H1 (cell line): ENCODE measurements around the gene TRIP13. TPM values are rescaled to one million over a fixed set of nuclear protein-coding genes. Genes with fewer than 3 reads are reported as not detected.

Experiments
- CTCF ChIA-PET: fragments of 300-600 bp; sonication (Branson Sonifier 250); formaldehyde crosslinking; loops from one replicate; lab custom pipeline; 2021; ENCODE audit not compliant: partially characterized antibody; lab: Charles Lee
- POLR2A ChIA-PET: fragments of 300-600 bp; sonication (Branson Sonifier 250); formaldehyde crosslinking; loops from one replicate; lab custom pipeline; 2021; ENCODE audit warnings: inconsistent platforms; ENCODE audit not compliant: partially characterized antibody; lab: Charles Lee
- DNase-seq, 2 experiments: peaks; one replicate each; pipeline versions ENCODE4 v3.0.0 to v3.0.0-alpha.2; 2010 to 2022; ENCODE audit warnings: low spot score in 2 of 2, low read depth in 1 of 2, mixed read lengths in 1 of 2
- FAIRE-seq: peaks from 2 replicates; lab custom pipeline; 2011; peaks lifted over from hg19 to GRCh38; lab: Jason Lieb, UNC
- H2AFZ ChIP-seq: 2 replicates; pipeline ENCODE4 v1.8.1; 2012; ENCODE audit warnings: low read length, inconsistent platforms
- H2AK5ac ChIP-seq: 2 replicates; pipeline ENCODE4 v1.6.1; 2013; ENCODE audit warnings: low read depth, low read length
- H2BK120ac ChIP-seq: replicated peaks from 2 replicates; pipeline ENCODE3; 2013; ENCODE audit warnings: low read depth, low read length, inconsistent platforms
- H2BK12ac ChIP-seq: 2 replicates; pipeline ENCODE4 v1.6.1; 2013; ENCODE audit warnings: low read depth, low read length
- H2BK15ac ChIP-seq: 2 replicates; pipeline ENCODE4 v1.6.1; 2013; ENCODE audit warnings: low read length
- H2BK20ac ChIP-seq: 2 replicates; pipeline ENCODE4 v1.6.1; 2013; ENCODE audit warnings: low read length
- H2BK5ac ChIP-seq: 2 replicates; pipeline ENCODE4 v1.6.1; 2013; ENCODE audit warnings: low read depth, low read length
- H3K14ac ChIP-seq: 2 replicates; pipeline ENCODE4 v1.6.1; 2013; ENCODE audit warnings: inconsistent platforms; ENCODE audit not compliant: insufficient read length
- H3K18ac ChIP-seq: 2 replicates; pipeline ENCODE4 v1.6.1; 2013; ENCODE audit warnings: low read length; ENCODE audit errors: extremely low read depth
- H3K23ac ChIP-seq: 2 replicates; pipeline ENCODE4 v1.6.1; 2013; ENCODE audit warnings: inconsistent platforms; ENCODE audit not compliant: insufficient read length
- H3K23me2 ChIP-seq: 2 replicates; pipeline ENCODE4 v1.6.1; 2013; ENCODE audit warnings: low read depth, low read length
- H3K27ac ChIP-seq: 2 replicates; pipeline ENCODE4 v1.6.1; 2011; ENCODE audit warnings: low read depth, low read length, inconsistent platforms
- H3K27me3 ChIP-seq, 4 experiments: replicated peaks in 1 of 4; 1 replicate in 1 of 4; 2 replicates in 3 of 4; pipeline versions ENCODE4 v1.6.1 to v1.8.1; 2011 to 2013; ENCODE audit warnings: low read length in 3 of 4, mild to moderate bottlenecking in 3 of 4, inconsistent platforms in 2 of 4, mixed read lengths in 2 of 4, moderate library complexity in 1 of 4; ENCODE audit not compliant: control insufficient read depth in 3 of 4, insufficient read depth in 3 of 4; ENCODE audit errors: extremely low read depth in 1 of 4
- H3K36me3 ChIP-seq, 4 experiments: 2 replicates each; pipeline versions ENCODE4 v1.6.1 to v1.8.1; 2011 to 2013; ENCODE audit warnings: mild to moderate bottlenecking in 4 of 4, low read length in 3 of 4, moderate library complexity in 2 of 4, control low read depth in 1 of 4, inconsistent platforms in 1 of 4; ENCODE audit not compliant: insufficient read depth in 4 of 4, control insufficient read depth in 2 of 4
- H3K4ac ChIP-seq: replicated peaks from 2 replicates; pipeline ENCODE3; 2013; ENCODE audit warnings: low read length, low read depth, mixed read lengths, inconsistent platforms; ENCODE audit not compliant: insufficient read length
- H3K4me1 ChIP-seq, 4 experiments: replicated peaks in 1 of 4; 1 replicate in 1 of 4; 2 replicates in 3 of 4; pipeline versions ENCODE4 v1.6.1 to v1.8.1; 2011 to 2013; ENCODE audit warnings: low read length in 3 of 4, inconsistent platforms in 2 of 4, mixed read lengths in 1 of 4; ENCODE audit not compliant: insufficient read depth in 4 of 4, control insufficient read depth in 3 of 4
- H3K4me2 ChIP-seq, 2 experiments: 2 replicates each; pipeline versions ENCODE4 v1.6.1 to v1.8.1; 2011 to 2013; ENCODE audit warnings: low read depth in 2 of 2, low read length in 2 of 2, control low read depth in 1 of 2, inconsistent platforms in 1 of 2, mild to moderate bottlenecking in 1 of 2; ENCODE audit not compliant: insufficient read depth in 1 of 2
- H3K4me3 ChIP-seq, 4 experiments: fragments of 200-600, 300-600 bp in 1 of 4; sonication (generic), shearing (Covaris generic), sonication (Bioruptor Twin) in 1 of 4; 2 replicates each; pipeline versions ENCODE4 v1.5.1 to v1.8.1; 2011 to 2016; ENCODE audit warnings: low read length in 4 of 4, low read depth in 3 of 4, control low read depth in 2 of 4, inconsistent platforms in 2 of 4, mild to moderate bottlenecking in 2 of 4, mixed read lengths in 1 of 4, moderate library complexity in 1 of 4; ENCODE audit not compliant: insufficient read depth in 2 of 4; ENCODE audit errors: extremely low read depth in 1 of 4
- H3K56ac ChIP-seq: replicated peaks from 2 replicates; pipeline ENCODE3; 2013; ENCODE audit warnings: low read depth, mild to moderate bottlenecking, mixed read lengths, low read length, inconsistent platforms; ENCODE audit not compliant: insufficient read length
- H3K79me1 ChIP-seq: 2 replicates; pipeline ENCODE4 v1.6.1; 2013; ENCODE audit warnings: low read depth, low read length, control low read depth
- H3K79me2 ChIP-seq, 2 experiments: 2 replicates each; pipeline versions ENCODE4 v1.6.1 to v1.8.1; 2012 to 2013; ENCODE audit warnings: low read length in 2 of 2, mild to moderate bottlenecking in 2 of 2, inconsistent platforms in 1 of 2; ENCODE audit not compliant: insufficient read depth in 2 of 2, control insufficient read depth in 1 of 2
- H3K9ac ChIP-seq, 4 experiments: replicated peaks in 1 of 4; 1 replicate in 1 of 4; 2 replicates in 3 of 4; pipeline versions ENCODE4 v1.6.1 to v1.8.1; 2011 to 2013; ENCODE audit warnings: low read depth in 3 of 4, low read length in 3 of 4, control low read depth in 2 of 4, mild to moderate bottlenecking in 2 of 4, moderate library complexity in 2 of 4, inconsistent platforms in 1 of 4; ENCODE audit errors: extremely low read depth in 1 of 4
- H3K9me3 ChIP-seq, 2 experiments: 2 replicates each; pipeline versions ENCODE4 v1.6.1 to v1.8.1; 2012 to 2013; ENCODE audit warnings: mild to moderate bottlenecking in 2 of 2, moderate library complexity in 2 of 2, control low read depth in 1 of 2, inconsistent platforms in 1 of 2, low read depth in 1 of 2, low read length in 1 of 2, mixed read lengths in 1 of 2; ENCODE audit not compliant: insufficient read depth in 2 of 2
- H4K20me1 ChIP-seq, 2 experiments: replicated peaks in 1 of 2; 2 replicates each; pipeline versions ENCODE3 to v1.8.1; 2011 to 2013; ENCODE audit warnings: inconsistent platforms in 2 of 2, low read length in 2 of 2, mild to moderate bottlenecking in 1 of 2; ENCODE audit not compliant: insufficient read depth in 2 of 2, control insufficient read depth in 1 of 2
- H4K5ac ChIP-seq: 2 replicates; pipeline ENCODE4 v1.6.1; 2013; ENCODE audit warnings: low read length, low read depth, mixed read lengths, inconsistent platforms; ENCODE audit not compliant: insufficient read length
- H4K8ac ChIP-seq: 2 replicates; pipeline ENCODE4 v1.8.0; 2013; ENCODE audit warnings: mild to moderate bottlenecking, moderate library complexity, low read length, inconsistent platforms; ENCODE audit not compliant: insufficient read depth; ENCODE audit errors: extremely low read depth
- H4K91ac ChIP-seq: replicated peaks from 2 replicates; pipeline ENCODE3; 2013; ENCODE audit warnings: low read length, mixed read lengths, inconsistent platforms; ENCODE audit not compliant: insufficient read length
- ASH2L ChIP-seq: fragments of 200-600, 300-600 bp; sonication (generic); IDR thresholded peaks from one replicate; pipeline ENCODE4 v1.7.1; 2017; ENCODE audit warnings: low read length
- BRCA1 ChIP-seq: IDR thresholded peaks from 2 replicates; pipeline ENCODE4 v1.6.1; 2012; ENCODE audit warnings: low read depth, low read length, improper control_type of control experiment
- EZH2 ChIP-seq: fragments of 200-600 bp; sonication (generic); IDR thresholded peaks from 2 replicates; pipeline ENCODE4 v1.7.1; 2012; ENCODE audit warnings: low read depth, mild to moderate bottlenecking, moderate library complexity, low read length, inconsistent platforms; ENCODE audit not compliant: severe bottlenecking
- JUND ChIP-seq: IDR thresholded peaks from 2 replicates; pipeline ENCODE4 v1.6.1; 2011; ENCODE audit warnings: mild to moderate bottlenecking, improper control_type of control experiment, low read length
- KDM1A ChIP-seq: fragments of 200-600, 300-600 bp; sonication (generic); IDR thresholded peaks from 2 replicates; pipeline ENCODE4 v1.7.1; 2016; ENCODE audit warnings: mild to moderate bottlenecking, low read length, borderline replicate concordance
- MAFK ChIP-seq: IDR thresholded peaks from 2 replicates; pipeline ENCODE4 v1.6.1; 2012; ENCODE audit warnings: low read depth, mild to moderate bottlenecking, improper control_type of control experiment, low read length
- POLR2AphosphoS5 ChIP-seq: IDR thresholded peaks from 2 replicates; pipeline ENCODE4 v1.6.1; 2011; ENCODE audit warnings: low read depth, low read length
- RAD21 ChIP-seq, 2 experiments: IDR thresholded peaks in 1 of 2; conservative IDR thresholded peaks in 1 of 2; 2 replicates each; pipeline ENCODE4 v1.6.1; 2011; ENCODE audit warnings: low read depth in 2 of 2, low read length in 2 of 2, improper control_type of control experiment in 1 of 2, inconsistent platforms in 1 of 2, mild to moderate bottlenecking in 1 of 2, moderate library complexity in 1 of 2
- SAP30 ChIP-seq: fragments of 300-600 bp; sonication (generic); IDR thresholded peaks from 2 replicates; pipeline ENCODE4 v1.7.1; 2012; ENCODE audit warnings: low read length, moderate library complexity, mild to moderate bottlenecking, inconsistent platforms; ENCODE audit not compliant: insufficient read depth, insufficient replicate concordance
- SIRT6 ChIP-seq: IDR thresholded peaks from one replicate; pipeline ENCODE4 v1.7.1; 2012; ENCODE audit warnings: low read length, inconsistent platforms
- TAF1 ChIP-seq: IDR thresholded peaks from 2 replicates; pipeline ENCODE4 v1.6.1; 2011; ENCODE audit warnings: mild to moderate bottlenecking, low read depth, low read length
- TAF7 ChIP-seq: optimal IDR thresholded peaks from 2 replicates; pipeline ENCODE3; 2011; ENCODE audit warnings: low read depth, mild to moderate bottlenecking, inconsistent platforms, low read length, moderate library complexity, borderline replicate concordance
- WGBS, 2 experiments: shearing (Covaris generic) in 1 of 2; methylation state at CpG; one replicate each; pipeline versions ENCODE4 v1.1.6 to v1.1.7; 2013 to 2015; ENCODE audit warnings: low lambda C conversion rate in 2 of 2, mixed read lengths in 2 of 2, inconsistent platforms in 1 of 2, low coverage in 1 of 2, missing lambda C conversion rate in 1 of 2; ENCODE audit not compliant: insufficient replicate concordance in 2 of 2, insufficient coverage in 1 of 2, insufficient read length in 1 of 2; ENCODE audit errors: extremely low coverage in 1 of 2, missing lambda C conversion rate in 1 of 2; 5-methylcytosine and 5-hydroxymethylcytosine counted together
- polyA plus RNA-seq, 7 experiments: library from polyadenylated mRNA; depleted of rRNA in 3 of 7; stranded (reverse) in 5 of 7; unstranded in 2 of 7; fragments of >200 nt in 5 of 7; fragments of 200-250 nt in 2 of 7; gene quantifications; 1 replicate in 5 of 7; 2 replicates in 1 of 7; 4 replicates in 1 of 7; pipeline versions ENCODE4 v1.2.1 to v1.2.3, GENCODE V29; 2011 to 2013; ENCODE audit warnings: missing spikeins in 2 of 7, mixed read lengths in 2 of 7
- total RNA-seq: library from RNA; stranded (reverse); fragmentation: NEBNext Ultra II Directional; extraction: Animal tissue kit (Norgen Biotek cat#: 25700); gene quantifications from 2 replicates; pipeline ENCODE4 v1.2.1, GENCODE V29; 2021
- TF ChIP-seq, protein P1 (sequence below): IDR thresholded peaks from 2 replicates; pipeline ENCODE4 v1.6.1; 2012; ENCODE audit warnings: inconsistent platforms

Gene TRIP13
- total and polyA plus RNA-seq, 2 of the 8 experiments (the other 6 are each of a cell fraction or from before 2014, with no cell fraction given), result 20.0 to 39.2 TPM

DNA sequence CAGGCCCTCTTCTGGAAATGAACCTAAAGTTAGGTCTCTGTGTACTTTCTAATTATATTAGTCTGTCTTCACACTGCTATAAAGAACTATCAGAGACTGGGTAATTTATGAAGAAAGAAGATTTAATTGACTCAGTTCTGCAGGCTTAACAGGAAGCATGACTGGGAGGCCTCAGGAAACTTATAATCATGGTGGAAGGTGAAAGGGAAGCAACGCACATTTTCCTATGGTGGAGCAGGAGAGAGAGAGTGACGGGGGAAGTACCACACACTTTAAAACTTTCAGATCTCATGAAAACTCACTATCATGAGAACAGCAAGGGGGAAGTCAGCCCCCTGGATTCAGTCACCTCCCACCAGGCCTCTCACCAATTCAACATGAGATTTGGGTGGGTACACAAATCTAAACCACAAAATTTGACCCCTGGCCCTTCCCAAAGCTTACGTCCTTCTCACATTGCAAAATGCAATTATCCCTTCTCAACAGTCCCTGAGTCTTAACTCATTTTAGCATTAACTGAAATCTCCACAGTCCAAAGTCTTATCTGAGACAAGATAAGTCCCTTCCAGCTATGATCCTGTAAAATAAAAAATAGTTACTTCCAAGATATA is 40.7 kb downstream of the TRIP13 start:
- no peak overlapping the region for H2BK12ac ChIP-seq
- no peak overlapping the region for H3K18ac ChIP-seq
- no peak overlapping the region for H3K27ac ChIP-seq
- H3K4me3 ChIP-seq, result no peak overlapping the region
- no peak overlapping the region for H2AK5ac ChIP-seq
- H3K4ac ChIP-seq, result no peak overlapping the region
- no peak overlapping the region for H2BK20ac ChIP-seq
- POLR2A ChIA-PET, result no interaction called here
- H4K8ac ChIP-seq, result no peak overlapping the region
- no peak overlapping the region for H3K9ac ChIP-seq
- H4K91ac ChIP-seq, result no peak overlapping the region
- H3K79me2 ChIP-seq, result no peaks in the 10 kb centered on the region
- H3K36me3 ChIP-seq, result no peaks in the 10 kb centered on the region
- H2AFZ ChIP-seq, result no peak overlapping the region
- 84% methylated on average over 3 of the region's 3 CpGs; no CpG with 5 or more reads in 1 of the 2 experiments for WGBS, 2 experiments
- H3K4me1 ChIP-seq, result no peaks in the 10 kb centered on the region
- DNase-seq, result no peak
- H3K14ac ChIP-seq, result no peak overlapping the region
- no peak overlapping the region for H2BK120ac ChIP-seq
- no peak overlapping the region for H4K5ac ChIP-seq
- no peak overlapping the region for H3K56ac ChIP-seq
- H2BK5ac ChIP-seq, result no peak overlapping the region
- no peaks in the 10 kb centered on the region for H3K9me3 ChIP-seq
- H3K23ac ChIP-seq, result no peak overlapping the region
- H3K4me2 ChIP-seq, result no peak overlapping the region
- no peaks in the 10 kb centered on the region; a peak in 1 of 7 replicates for H3K27me3 ChIP-seq
- H3K23me2 ChIP-seq, result no peaks in the 10 kb centered on the region
- H3K79me1 ChIP-seq, result no peaks in the 10 kb centered on the region
- CTCF ChIA-PET, result interaction anchor here (0.7 to 4.9 kb wide), 7 partner anchors 10 to 241 kb away, joined by 3 to 20 read pairs (median 11); no protein-coding TSS in a partner anchor
- no peaks in the 10 kb centered on the region for H4K20me1 ChIP-seq
- H2BK15ac ChIP-seq, result no peak overlapping the region
- no peak for FAIRE-seq
- TF ChIP-seq TAF7, result no peak
- no peak for TF ChIP-seq SAP30
- no peak for TF ChIP-seq RAD21 (IDR thresholded peaks at IDR 0.05 in 1 of 2, conservative IDR thresholded peaks at IDR 0.05 in 1 of 2; ENCODE audit: low read depth in 2 of 2, low read length in 2 of 2)
- no peak for TF ChIP-seq BRCA1
- TF ChIP-seq JUND, result no peak
- TF ChIP-seq SIRT6, result no peak
- TF ChIP-seq KDM1A, result no peak
- no peak for TF ChIP-seq MAFK
- no peak for TF ChIP-seq TAF1
- no peak for TF ChIP-seq EZH2
- TF ChIP-seq ASH2L, result no peak
- TF ChIP-seq, protein P1, sequence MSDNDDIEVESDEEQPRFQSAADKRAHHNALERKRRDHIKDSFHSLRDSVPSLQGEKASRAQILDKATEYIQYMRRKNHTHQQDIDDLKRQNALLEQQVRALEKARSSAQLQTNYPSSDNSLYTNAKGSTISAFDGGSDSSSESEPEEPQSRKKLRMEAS, result no peak
- no peak for TF ChIP-seq POLR2AphosphoS5
